Kidney epithelial cell (primary cell): ENCODE results near the gene HAT1. TPM values are rescaled to one million over a fixed set of nuclear protein-coding genes. Genes with fewer than 3 reads are reported as not detected.

ENCODE experiments used
- DNase-seq: peaks from one replicate; pipeline ENCODE4 v3.0.0-alpha.2; 2010; ENCODE audit warnings: low read depth
- H3K27me3 ChIP-seq: 2 replicates; pipeline ENCODE4 v1.6.0; 2011; ENCODE audit warnings: low read length; ENCODE audit not compliant: control insufficient read depth, insufficient read depth
- H3K36me3 ChIP-seq: 2 replicates; pipeline ENCODE4 v1.5.1; 2011; ENCODE audit warnings: low read length; ENCODE audit not compliant: control insufficient read depth, insufficient read depth
- H3K4me3 ChIP-seq: 2 replicates; pipeline ENCODE4 v1.5.1; 2011; ENCODE audit warnings: low read depth, mild to moderate bottlenecking, control low read depth, low read length
- total RNA-seq: library from RNA; depleted of rRNA; stranded (reverse); fragments of >200 nt; gene quantifications from 2 replicates; pipeline ENCODE4 v1.2.3, GENCODE V29; 2015
- TF ChIP-seq, protein P1 (sequence below): IDR thresholded peaks from 2 replicates; pipeline ENCODE4 v1.5.1; 2011; ENCODE audit warnings: mild to moderate bottlenecking, moderate library complexity, low read length, control low read depth, inconsistent platforms; ENCODE audit not compliant: insufficient read depth, poor library complexity, severe bottlenecking

HAT1 gene
- total RNA-seq, 1 donor from 2014 or later, result 27.1 TPM

DNA sequence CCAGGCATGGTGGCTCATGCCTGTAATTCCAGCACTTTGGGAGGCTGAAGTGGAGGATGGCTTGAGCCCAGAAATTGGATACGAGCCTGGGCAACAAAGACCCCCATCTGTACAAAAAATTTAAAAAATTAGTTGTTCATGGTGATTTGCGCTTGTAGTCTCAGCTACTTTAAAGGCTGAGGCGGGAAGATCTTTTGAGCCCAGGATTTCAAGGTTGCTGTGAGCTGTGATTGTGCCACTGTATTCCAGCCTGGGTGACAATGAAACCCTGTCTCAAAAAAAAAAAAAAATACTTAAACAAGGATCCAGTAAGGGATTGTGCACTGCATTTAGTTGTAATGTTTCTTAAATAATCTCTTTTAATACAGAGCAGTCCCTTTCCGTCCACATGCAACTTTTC lies 21.6 kb downstream of the HAT1 start:
- Histone ChIP-seq H3K36me3 (no peaks in the 10 kb centered on the region), H3K4me3 (no peak overlapping the region), H3K27me3 (no peaks in the 10 kb centered on the region)
- TF ChIP-seq, protein P1, sequence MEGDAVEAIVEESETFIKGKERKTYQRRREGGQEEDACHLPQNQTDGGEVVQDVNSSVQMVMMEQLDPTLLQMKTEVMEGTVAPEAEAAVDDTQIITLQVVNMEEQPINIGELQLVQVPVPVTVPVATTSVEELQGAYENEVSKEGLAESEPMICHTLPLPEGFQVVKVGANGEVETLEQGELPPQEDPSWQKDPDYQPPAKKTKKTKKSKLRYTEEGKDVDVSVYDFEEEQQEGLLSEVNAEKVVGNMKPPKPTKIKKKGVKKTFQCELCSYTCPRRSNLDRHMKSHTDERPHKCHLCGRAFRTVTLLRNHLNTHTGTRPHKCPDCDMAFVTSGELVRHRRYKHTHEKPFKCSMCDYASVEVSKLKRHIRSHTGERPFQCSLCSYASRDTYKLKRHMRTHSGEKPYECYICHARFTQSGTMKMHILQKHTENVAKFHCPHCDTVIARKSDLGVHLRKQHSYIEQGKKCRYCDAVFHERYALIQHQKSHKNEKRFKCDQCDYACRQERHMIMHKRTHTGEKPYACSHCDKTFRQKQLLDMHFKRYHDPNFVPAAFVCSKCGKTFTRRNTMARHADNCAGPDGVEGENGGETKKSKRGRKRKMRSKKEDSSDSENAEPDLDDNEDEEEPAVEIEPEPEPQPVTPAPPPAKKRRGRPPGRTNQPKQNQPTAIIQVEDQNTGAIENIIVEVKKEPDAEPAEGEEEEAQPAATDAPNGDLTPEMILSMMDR, result no peak
- no peak for DNase-seq

DNA sequence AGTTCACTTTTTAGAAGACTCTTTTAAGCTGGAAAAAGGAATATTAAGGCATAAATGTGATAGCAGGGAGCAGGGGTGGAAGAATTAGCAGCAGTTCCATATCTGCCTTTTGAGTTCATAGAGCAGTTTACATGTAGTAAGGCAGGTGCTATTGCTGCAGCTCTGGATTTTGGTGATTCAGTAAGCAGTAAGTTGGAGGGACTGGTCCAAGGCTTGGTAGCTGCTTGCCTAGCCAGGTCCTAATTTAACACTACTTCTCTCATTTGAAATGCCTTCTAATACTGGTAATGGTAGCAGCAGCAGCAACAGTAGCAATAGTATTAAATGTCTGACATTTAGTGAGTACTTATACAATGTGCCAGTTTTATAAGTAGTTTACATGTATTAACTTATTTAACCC lies 30.0 kb downstream of the HAT1 start:
- no peaks in the 10 kb centered on the region for H3K36me3 ChIP-seq

DNA sequence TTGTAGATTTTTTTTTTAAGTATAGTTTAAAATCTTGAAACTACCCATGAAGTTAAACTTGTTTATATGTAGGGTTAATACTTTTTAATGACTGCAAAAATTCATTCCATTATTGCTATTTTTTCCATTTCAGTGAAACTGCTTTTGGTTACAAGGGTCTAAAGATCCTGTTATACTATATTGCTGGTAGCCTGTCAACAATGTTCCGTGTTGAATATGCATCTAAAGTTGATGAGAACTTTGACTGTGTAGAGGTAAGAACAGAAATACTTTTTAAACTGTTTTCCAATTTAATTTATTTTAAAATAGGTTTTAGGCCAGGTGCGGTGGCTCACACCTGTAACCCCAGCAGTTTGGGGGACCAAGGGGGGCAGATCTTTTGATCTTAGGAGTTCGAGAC lies 30.5 kb downstream of the HAT1 start:
- H3K4me3 ChIP-seq, result no peak overlapping the region
- DNase-seq, result no peak
- no peaks in the 10 kb centered on the region for H3K27me3 ChIP-seq
- H3K36me3 ChIP-seq, result no peaks in the 10 kb centered on the region
- TF ChIP-seq, protein P1, result no peak

More for the DNA sequence above, 30.0 kb downstream of the HAT1 start:
- H3K27me3 ChIP-seq, result no peaks in the 10 kb centered on the region
- no peak for DNase-seq
- TF ChIP-seq, protein P1, result no peak
- H3K4me3 ChIP-seq, result no peak overlapping the region

DNA sequence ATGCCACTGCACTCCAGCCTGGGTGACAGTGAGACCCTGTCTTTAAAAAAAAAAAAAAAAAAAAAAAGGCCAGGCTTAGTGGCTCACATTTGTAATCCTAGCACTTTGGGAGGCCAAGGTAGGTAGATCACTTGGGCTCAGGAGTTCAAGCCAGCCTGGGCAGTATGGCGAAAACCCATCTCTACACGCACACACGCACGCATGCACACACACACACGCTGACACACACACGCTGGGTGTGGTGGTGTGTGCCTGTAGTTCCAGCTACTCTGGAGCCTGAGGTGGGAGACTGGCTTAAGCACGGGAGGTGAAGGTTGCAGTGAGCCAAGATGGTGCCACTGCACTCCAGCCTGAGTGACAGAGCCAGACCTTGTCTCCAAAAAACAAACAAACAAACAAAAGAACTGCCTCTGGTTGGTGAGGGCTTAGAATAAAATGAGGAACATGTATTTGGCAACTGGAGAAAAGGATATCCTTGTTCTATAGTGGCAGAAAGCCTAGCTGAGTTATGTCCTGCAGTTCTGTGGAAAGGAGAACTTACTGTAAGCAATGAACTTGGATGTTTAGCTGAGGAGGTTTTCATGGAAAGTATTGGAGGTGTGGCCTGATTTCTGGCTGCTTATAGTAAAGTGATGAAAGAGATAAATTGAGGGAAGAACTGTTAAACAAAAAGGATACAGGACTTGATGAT lies 34.0 kb downstream of the HAT1 start:
- TF ChIP-seq, protein P1, result no peak
- Histone ChIP-seq H3K4me3 (no peak overlapping the region), H3K36me3 (no peaks in the 10 kb centered on the region), H3K27me3 (no peaks in the 10 kb centered on the region)
- no peak for DNase-seq

DNA sequence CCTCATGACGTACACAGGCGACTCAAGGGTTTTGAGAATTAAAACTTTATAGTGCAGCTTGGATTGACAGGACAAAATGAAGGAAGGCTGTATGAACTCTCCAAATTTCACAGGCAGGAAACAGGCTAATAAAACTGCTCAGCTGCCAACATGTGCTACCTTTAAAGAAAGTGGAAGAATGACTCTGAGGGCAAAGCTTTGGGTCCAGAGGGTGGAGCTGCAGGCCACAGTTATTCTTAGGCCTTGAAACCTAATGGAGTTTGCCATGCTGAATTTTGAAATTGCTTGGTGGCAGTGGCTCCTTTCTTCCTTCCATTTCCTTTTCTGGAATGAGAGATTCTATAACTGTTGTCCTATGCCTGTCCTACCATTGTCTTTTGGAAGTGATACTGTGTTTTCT lies 34.8 kb downstream of the HAT1 start:
- no peak for DNase-seq
- H3K27me3 ChIP-seq, result no peaks in the 10 kb centered on the region
- no peaks in the 10 kb centered on the region for H3K36me3 ChIP-seq
- TF ChIP-seq, protein P1, result no peak
- no peak overlapping the region for H3K4me3 ChIP-seq

DNA sequence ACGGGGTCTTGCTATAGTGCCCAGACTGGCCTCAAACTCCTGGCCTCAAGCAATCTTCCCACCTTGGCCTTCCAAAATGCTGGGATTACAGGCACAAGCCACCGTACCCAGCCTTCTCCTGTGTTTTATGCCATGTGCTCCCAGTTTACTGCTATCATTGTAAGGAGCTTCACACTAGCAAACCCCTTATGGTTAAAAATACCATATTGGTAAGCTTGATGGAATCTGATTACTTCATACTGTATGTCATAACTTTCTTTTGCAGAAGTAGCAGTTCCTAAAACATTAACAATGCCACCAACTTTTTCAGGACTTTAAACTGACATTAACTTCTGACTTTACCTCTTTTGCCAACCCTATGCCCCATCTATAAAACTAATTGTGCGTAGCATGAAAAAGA lies 36.2 kb downstream of the HAT1 start:
- Histone ChIP-seq H3K27me3 (no peaks in the 10 kb centered on the region), H3K4me3 (no peak overlapping the region), H3K36me3 (no peaks in the 10 kb centered on the region)
- DNase-seq, result no peak
- TF ChIP-seq, protein P1, result no peak
